ENCODE measurements around the gene RHOBTB1.

RHOBTB1 gene

DNA sequence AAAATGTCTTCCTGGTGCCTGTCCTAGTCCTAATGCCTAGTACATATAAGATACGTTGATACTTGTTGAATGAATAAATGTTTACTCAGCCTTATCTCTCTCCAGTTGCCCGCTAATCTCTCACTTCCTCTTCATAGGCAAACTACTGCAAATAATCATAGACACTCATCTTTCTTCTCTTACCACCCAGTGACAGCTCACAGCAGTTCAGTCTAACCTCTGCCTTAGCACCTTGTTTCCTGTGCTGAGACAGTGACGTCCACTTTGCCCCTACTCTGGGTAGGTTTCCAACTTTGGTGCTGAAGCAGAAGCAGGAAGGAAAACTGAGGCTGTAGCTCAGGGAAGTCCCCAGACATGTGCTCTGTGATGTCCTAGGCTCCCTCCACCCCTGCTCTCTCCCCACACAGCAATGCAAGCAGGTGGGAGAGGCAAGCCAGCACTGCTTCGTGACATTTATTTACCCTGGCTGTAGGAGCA is 45.5 kb upstream of the RHOBTB1 start:
- Histone ChIP-seq H2AFZ (ENCODE audit: low read length) (no peak overlapping the region), H3K27me3 (ENCODE audit: insufficient read depth, low read length) (no peaks in the 10 kb centered on the region), H3K9me2 (ENCODE audit: low read depth, low read length) (no peaks in the 10 kb centered on the region), H3K79me2 (ENCODE audit: insufficient read depth, low read length) (no peaks in the 10 kb centered on the region), H4K20me1 (ENCODE audit: insufficient read depth, low read length) (no peaks in the 10 kb centered on the region), H3K9me3 (ENCODE audit: low read length) (no peaks in the 10 kb centered on the region), H3F3A (ENCODE audit: insufficient read depth, low read length) (no peaks in the 10 kb centered on the region), H3K4me2 (ENCODE audit: low read length) (no peak overlapping the region), H3K36me3 (ENCODE audit: insufficient read depth, low read length) (no peaks in the 10 kb centered on the region), H3K4me1 (ENCODE audit: insufficient read depth, low read length, severe bottlenecking) (no peaks in the 10 kb centered on the region), H3K9ac (ENCODE audit: low read length) (no peak overlapping the region), H3K4me3 (ENCODE audit: low read depth, low read length, poor library complexity, severe bottlenecking) (no peak overlapping the region), H3K27ac (ENCODE audit: low read depth, low read length, poor library complexity, severe bottlenecking) (no peak overlapping the region)
- TF ChIP-seq EZH2 (IDR thresholded peaks at IDR 0.05; ENCODE audit: borderline replicate concordance, low read length) = no peak
- TF ChIP-seq, protein P1, sequence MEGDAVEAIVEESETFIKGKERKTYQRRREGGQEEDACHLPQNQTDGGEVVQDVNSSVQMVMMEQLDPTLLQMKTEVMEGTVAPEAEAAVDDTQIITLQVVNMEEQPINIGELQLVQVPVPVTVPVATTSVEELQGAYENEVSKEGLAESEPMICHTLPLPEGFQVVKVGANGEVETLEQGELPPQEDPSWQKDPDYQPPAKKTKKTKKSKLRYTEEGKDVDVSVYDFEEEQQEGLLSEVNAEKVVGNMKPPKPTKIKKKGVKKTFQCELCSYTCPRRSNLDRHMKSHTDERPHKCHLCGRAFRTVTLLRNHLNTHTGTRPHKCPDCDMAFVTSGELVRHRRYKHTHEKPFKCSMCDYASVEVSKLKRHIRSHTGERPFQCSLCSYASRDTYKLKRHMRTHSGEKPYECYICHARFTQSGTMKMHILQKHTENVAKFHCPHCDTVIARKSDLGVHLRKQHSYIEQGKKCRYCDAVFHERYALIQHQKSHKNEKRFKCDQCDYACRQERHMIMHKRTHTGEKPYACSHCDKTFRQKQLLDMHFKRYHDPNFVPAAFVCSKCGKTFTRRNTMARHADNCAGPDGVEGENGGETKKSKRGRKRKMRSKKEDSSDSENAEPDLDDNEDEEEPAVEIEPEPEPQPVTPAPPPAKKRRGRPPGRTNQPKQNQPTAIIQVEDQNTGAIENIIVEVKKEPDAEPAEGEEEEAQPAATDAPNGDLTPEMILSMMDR (IDR thresholded peaks at IDR 0.05; ENCODE audit: low read length) = no peak

DNA sequence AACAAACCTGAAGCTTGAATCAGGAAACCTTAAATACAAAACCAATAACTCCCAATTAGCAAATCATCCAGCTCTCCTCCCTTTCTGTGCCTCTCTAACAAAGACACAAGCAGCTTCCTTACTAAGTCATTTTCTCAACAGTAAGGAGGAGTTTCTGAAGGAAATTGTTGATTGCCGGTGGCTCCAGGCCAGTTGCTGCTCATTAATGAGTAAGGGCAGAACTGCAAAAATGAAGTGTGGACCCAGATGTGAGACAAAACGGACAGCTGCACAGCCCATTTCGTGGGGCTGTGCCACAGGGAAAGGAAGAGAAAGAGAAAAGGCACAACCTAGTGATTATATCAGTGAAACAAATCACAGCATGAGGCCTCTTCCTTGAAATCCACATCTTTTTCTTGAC is 42.8 kb upstream of the RHOBTB1 start:
- Histone ChIP-seq H3K9me2 (ENCODE audit: low read depth, low read length) (no peaks in the 10 kb centered on the region), H3K27ac (ENCODE audit: low read depth, low read length, poor library complexity, severe bottlenecking) (no peak overlapping the region)

DNA sequence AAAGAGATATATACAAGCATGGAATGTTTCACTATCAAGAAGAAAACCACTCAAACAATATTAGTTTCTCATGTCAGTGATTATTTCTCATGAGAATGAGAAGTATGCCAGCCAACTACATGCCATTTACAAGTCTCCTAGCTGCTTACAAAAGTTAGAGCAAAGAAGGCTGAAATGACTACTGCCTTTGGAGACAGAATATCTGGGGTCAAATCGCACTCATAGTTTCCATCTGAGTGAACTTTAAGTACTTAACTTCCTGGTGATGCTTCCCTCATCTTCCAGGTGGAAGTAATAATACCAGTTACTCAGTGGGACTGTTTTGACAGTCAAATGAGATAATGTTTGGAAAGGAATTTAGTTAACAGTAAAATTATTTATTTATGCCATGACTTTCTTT is 42.0 kb upstream of the RHOBTB1 start:
- Histone ChIP-seq H3F3A (ENCODE audit: insufficient read depth, low read length) (no peaks in the 10 kb centered on the region), H3K79me2 (ENCODE audit: insufficient read depth, low read length) (no peaks in the 10 kb centered on the region), H3K36me3 (ENCODE audit: insufficient read depth, low read length) (no peaks in the 10 kb centered on the region), H3K4me2 (ENCODE audit: low read length) (no peak overlapping the region), H3K9me3 (ENCODE audit: low read length) (no peaks in the 10 kb centered on the region), H4K20me1 (ENCODE audit: insufficient read depth, low read length) (no peaks in the 10 kb centered on the region), H3K9me2 (ENCODE audit: low read depth, low read length) (no peaks in the 10 kb centered on the region), H3K4me3 (ENCODE audit: low read depth, low read length, poor library complexity, severe bottlenecking) (no peak overlapping the region), H3K27ac (ENCODE audit: low read depth, low read length, poor library complexity, severe bottlenecking) (no peak overlapping the region), H3K9ac (ENCODE audit: low read length) (no peak overlapping the region), H3K4me1 (ENCODE audit: insufficient read depth, low read length, severe bottlenecking) (no peaks in the 10 kb centered on the region), H3K27me3 (ENCODE audit: insufficient read depth, low read length) (no peaks in the 10 kb centered on the region), H2AFZ (ENCODE audit: low read length) (no peak overlapping the region)
- TF ChIP-seq, protein P1 (IDR thresholded peaks at IDR 0.05; ENCODE audit: low read length) = no peak
- TF ChIP-seq EZH2 (IDR thresholded peaks at IDR 0.05; ENCODE audit: borderline replicate concordance, low read length) = no peak

More for the DNA sequence above, 42.8 kb upstream of the RHOBTB1 start:
- H3K4me2 ChIP-seq (ENCODE audit: low read length) = no peak overlapping the region
- H3K79me2 ChIP-seq (ENCODE audit: insufficient read depth, low read length) = no peaks in the 10 kb centered on the region
- no peak overlapping the region for H2AFZ ChIP-seq (ENCODE audit: low read length)
- TF ChIP-seq EZH2 (IDR thresholded peaks at IDR 0.05; ENCODE audit: borderline replicate concordance, low read length) = no peak
- TF ChIP-seq, protein P1 (IDR thresholded peaks at IDR 0.05; ENCODE audit: low read length) = no peak
- no peak overlapping the region for H3K4me3 ChIP-seq (ENCODE audit: low read depth, low read length, poor library complexity, severe bottlenecking)
- no peaks in the 10 kb centered on the region for H3F3A ChIP-seq (ENCODE audit: insufficient read depth, low read length)
- no peaks in the 10 kb centered on the region for H4K20me1 ChIP-seq (ENCODE audit: insufficient read depth, low read length)
- H3K9me3 ChIP-seq (ENCODE audit: low read length) = no peaks in the 10 kb centered on the region
- no peaks in the 10 kb centered on the region for H3K4me1 ChIP-seq (ENCODE audit: insufficient read depth, low read length, severe bottlenecking)
- no peak overlapping the region for H3K9ac ChIP-seq (ENCODE audit: low read length)
- H3K36me3 ChIP-seq (ENCODE audit: insufficient read depth, low read length) = no peaks in the 10 kb centered on the region
- H3K27me3 ChIP-seq (ENCODE audit: insufficient read depth, low read length) = no peaks in the 10 kb centered on the region

Measured in OCI-LY1 (cell line).